ENCODE measurements around the gene MYRIP.
A peak's percentile ranks its signal among the peaks of the same experiment; 100 is the strongest.

Gene MYRIP

GRCh38 chr3:40230382-40230781 is 421.0 kb downstream of the MYRIP start:
- no peak for DNase-seq (ENCODE audit: low read depth in 2 of 2)
- H3K4me3 ChIP-seq (replicated peaks in 1 of 2; ENCODE audit: low read depth in 2 of 2, low read length in 2 of 2) = no peak overlapping the region
- no peak for TF ChIP-seq CTCF (IDR thresholded peaks at IDR 0.05; ENCODE audit: low read depth, low read length)

GRCh38 chr3:40232626-40233025 is 423.2 kb downstream of the MYRIP start:
- TF ChIP-seq CTCF (IDR thresholded peaks at IDR 0.05; ENCODE audit: low read depth, low read length) = no peak
- no peak overlapping the region for H3K4me3 ChIP-seq (replicated peaks in 1 of 2; ENCODE audit: low read depth in 2 of 2, low read length in 2 of 2)
- no peak for DNase-seq (ENCODE audit: low read depth in 2 of 2)

- no peak for DNase-seq (ENCODE audit: low read depth in 2 of 2)
- H3K4me3 ChIP-seq (replicated peaks in 1 of 2; ENCODE audit: low read depth in 2 of 2, low read length in 2 of 2) = no peak overlapping the region
- TF ChIP-seq CTCF (IDR thresholded peaks at IDR 0.05; ENCODE audit: low read depth, low read length) = no peak
Observed at GRCh38 chr3:40237159-40237558, 427.8 kb downstream of the MYRIP start.

- peak; percentile 14 to 30 for DNase-seq (ENCODE audit: low read depth in 2 of 2)
- TF ChIP-seq CTCF (IDR thresholded peaks at IDR 0.05; ENCODE audit: low read depth, low read length) = peak; percentile 37
- no peak overlapping the region for H3K4me3 ChIP-seq (replicated peaks in 1 of 2; ENCODE audit: low read depth in 2 of 2, low read length in 2 of 2)
Observed at GRCh38 chr3:40237889-40238571, 428.6 kb downstream of the MYRIP start.

- no peak for TF ChIP-seq CTCF (IDR thresholded peaks at IDR 0.05; ENCODE audit: low read depth, low read length)
Observed at GRCh38 chr3:40240921-40241320, 431.5 kb downstream of the MYRIP start.

DNA sequence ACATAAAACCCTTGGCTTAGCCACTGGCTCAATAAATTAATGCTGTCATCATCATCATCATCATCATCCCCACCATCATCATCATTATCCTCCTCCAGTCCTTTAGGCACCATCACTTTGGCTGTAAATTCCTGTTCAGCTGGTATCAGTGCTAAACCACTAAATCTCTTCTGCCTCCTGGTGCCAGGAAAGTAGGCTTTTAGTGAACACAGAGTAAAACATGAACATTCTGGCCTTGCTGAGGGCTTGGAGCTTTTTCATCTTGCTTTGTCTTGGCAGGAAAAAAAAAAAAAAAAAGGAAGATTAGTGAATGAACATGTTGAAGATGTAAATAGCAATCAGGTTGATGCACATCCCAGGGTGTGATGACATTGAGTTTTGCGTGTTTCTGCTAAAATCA is 432.8 kb downstream of the MYRIP start:
- no peak for DNase-seq (ENCODE audit: low read depth in 2 of 2)
- TF ChIP-seq CTCF (IDR thresholded peaks at IDR 0.05; ENCODE audit: low read depth, low read length) = no peak
- H3K4me3 ChIP-seq (replicated peaks in 1 of 2; ENCODE audit: low read depth in 2 of 2, low read length in 2 of 2) = no peak overlapping the region

More at GRCh38 chr3:40240921-40241320, 431.5 kb downstream of the MYRIP start:
- no peak for DNase-seq (ENCODE audit: low read depth in 2 of 2)
- H3K4me3 ChIP-seq (replicated peaks in 1 of 2; ENCODE audit: low read depth in 2 of 2, low read length in 2 of 2) = no peak overlapping the region

GRCh38 chr3:40242638-40243037 is 433.2 kb downstream of the MYRIP start:
- no peak for TF ChIP-seq CTCF (IDR thresholded peaks at IDR 0.05; ENCODE audit: low read depth, low read length)
- no peak for DNase-seq (ENCODE audit: low read depth in 2 of 2)
- H3K4me3 ChIP-seq (replicated peaks in 1 of 2; ENCODE audit: low read depth in 2 of 2, low read length in 2 of 2) = no peak overlapping the region

Measured in cardiac fibroblast (primary cell).